ENCODE results near the gene CFAP119.

The CFAP119 gene

DNA sequence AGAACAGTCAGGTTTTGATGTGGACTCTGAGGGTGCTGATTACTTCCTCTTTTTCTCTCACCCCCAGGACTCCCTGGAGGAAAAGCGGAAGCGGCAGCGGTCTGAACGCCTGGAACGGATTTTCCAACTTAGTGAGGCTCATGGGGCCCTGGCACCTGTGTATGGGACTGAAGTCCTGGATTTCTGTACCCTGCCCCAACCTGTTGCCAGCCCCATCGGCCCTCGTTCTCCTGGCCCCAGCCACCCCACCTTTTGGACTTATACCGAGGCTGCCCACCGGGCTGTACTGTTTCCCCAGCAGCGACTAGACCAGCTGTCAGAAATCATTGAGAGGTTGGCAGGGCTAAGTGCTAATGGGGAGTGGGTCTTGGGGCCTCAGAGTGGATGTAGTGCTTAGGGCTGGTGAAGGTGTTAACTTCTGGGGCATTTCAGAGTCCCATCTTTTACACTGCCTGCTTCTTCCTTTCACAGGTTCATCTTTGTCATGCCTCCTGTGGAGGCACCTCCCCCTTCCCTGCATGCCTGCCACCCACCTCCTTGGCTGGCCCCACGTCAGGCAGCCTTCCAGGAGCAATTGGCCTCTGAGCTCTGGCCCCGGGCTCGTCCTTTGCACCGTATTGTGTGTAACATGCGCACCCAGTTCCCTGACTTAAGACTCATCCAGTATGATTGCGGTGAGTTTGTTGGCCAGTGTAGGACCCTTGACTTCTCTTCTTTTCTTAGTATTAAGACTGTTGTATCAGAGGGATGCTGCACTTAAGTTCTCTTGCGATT lies 32.8 kb downstream of the CFAP119 start:
- no peak overlapping the region for H3K9ac ChIP-seq (ENCODE audit: low read length)
- H3K27ac ChIP-seq (ENCODE audit: low read depth, low read length, poor library complexity, severe bottlenecking): no peak overlapping the region
- no peak for TF ChIP-seq EZH2 (IDR thresholded peaks at IDR 0.05; ENCODE audit: borderline replicate concordance, low read length)
- TF ChIP-seq, protein P1, sequence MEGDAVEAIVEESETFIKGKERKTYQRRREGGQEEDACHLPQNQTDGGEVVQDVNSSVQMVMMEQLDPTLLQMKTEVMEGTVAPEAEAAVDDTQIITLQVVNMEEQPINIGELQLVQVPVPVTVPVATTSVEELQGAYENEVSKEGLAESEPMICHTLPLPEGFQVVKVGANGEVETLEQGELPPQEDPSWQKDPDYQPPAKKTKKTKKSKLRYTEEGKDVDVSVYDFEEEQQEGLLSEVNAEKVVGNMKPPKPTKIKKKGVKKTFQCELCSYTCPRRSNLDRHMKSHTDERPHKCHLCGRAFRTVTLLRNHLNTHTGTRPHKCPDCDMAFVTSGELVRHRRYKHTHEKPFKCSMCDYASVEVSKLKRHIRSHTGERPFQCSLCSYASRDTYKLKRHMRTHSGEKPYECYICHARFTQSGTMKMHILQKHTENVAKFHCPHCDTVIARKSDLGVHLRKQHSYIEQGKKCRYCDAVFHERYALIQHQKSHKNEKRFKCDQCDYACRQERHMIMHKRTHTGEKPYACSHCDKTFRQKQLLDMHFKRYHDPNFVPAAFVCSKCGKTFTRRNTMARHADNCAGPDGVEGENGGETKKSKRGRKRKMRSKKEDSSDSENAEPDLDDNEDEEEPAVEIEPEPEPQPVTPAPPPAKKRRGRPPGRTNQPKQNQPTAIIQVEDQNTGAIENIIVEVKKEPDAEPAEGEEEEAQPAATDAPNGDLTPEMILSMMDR (IDR thresholded peaks at IDR 0.05; ENCODE audit: low read length): no peak
- no peaks in the 10 kb centered on the region for H3K9me2 ChIP-seq (ENCODE audit: low read depth, low read length)
- no peaks in the 10 kb centered on the region for H3F3A ChIP-seq (ENCODE audit: insufficient read depth, low read length)
- no peak overlapping the region for H3K4me2 ChIP-seq (ENCODE audit: low read length)
- H3K9me3 ChIP-seq (ENCODE audit: low read length): no peaks in the 10 kb centered on the region
- no peaks in the 10 kb centered on the region for H4K20me1 ChIP-seq (ENCODE audit: insufficient read depth, low read length)
- no peak overlapping the region for H3K4me3 ChIP-seq (ENCODE audit: low read depth, low read length, poor library complexity, severe bottlenecking)
- no peaks in the 10 kb centered on the region for H3K4me1 ChIP-seq (ENCODE audit: insufficient read depth, low read length, severe bottlenecking)
- H3K27me3 ChIP-seq (ENCODE audit: insufficient read depth, low read length): no peaks in the 10 kb centered on the region
- peaks cover 89% of the 10 kb centered on the region for H3K36me3 ChIP-seq (ENCODE audit: insufficient read depth, low read length)
- H2AFZ ChIP-seq (ENCODE audit: low read length): no peak overlapping the region
- H3K79me2 ChIP-seq (ENCODE audit: insufficient read depth, low read length): no peaks in the 10 kb centered on the region

DNA sequence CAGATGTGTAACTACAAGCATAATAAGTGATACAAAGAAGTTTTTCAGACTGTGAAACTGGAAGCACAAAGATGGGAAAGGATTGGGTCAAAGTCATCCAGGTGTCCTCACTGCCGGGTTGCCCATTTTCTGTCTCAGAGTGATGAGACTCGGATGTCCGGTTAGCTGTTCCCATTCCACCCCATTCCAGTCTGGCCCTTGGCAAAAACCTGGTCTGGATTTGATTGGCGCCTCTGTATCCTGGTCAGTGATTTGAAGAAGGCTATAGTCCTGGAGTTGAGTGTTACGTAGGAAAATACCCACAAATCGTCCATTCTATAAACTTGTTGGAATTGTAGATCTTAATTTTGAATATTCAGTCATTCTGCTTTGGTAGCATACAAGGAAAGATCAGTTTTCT lies 33.5 kb downstream of the CFAP119 start:
- H3K27ac ChIP-seq (ENCODE audit: low read depth, low read length, poor library complexity, severe bottlenecking): no peak overlapping the region
- TF ChIP-seq EZH2 (IDR thresholded peaks at IDR 0.05; ENCODE audit: borderline replicate concordance, low read length): no peak
- TF ChIP-seq, protein P1 (IDR thresholded peaks at IDR 0.05; ENCODE audit: low read length): no peak
- H3K36me3 ChIP-seq (ENCODE audit: insufficient read depth, low read length): peaks cover 89% of the 10 kb centered on the region
- H3K79me2 ChIP-seq (ENCODE audit: insufficient read depth, low read length): no peaks in the 10 kb centered on the region
- no peaks in the 10 kb centered on the region for H4K20me1 ChIP-seq (ENCODE audit: insufficient read depth, low read length)
- H3F3A ChIP-seq (ENCODE audit: insufficient read depth, low read length): no peaks in the 10 kb centered on the region
- H3K27me3 ChIP-seq (ENCODE audit: insufficient read depth, low read length): no peaks in the 10 kb centered on the region
- H3K9me2 ChIP-seq (ENCODE audit: low read depth, low read length): no peaks in the 10 kb centered on the region
- H3K4me3 ChIP-seq (ENCODE audit: low read depth, low read length, poor library complexity, severe bottlenecking): no peak overlapping the region
- no peak overlapping the region for H3K9ac ChIP-seq (ENCODE audit: low read length)
- H3K4me1 ChIP-seq (ENCODE audit: insufficient read depth, low read length, severe bottlenecking): no peaks in the 10 kb centered on the region
- H3K4me2 ChIP-seq (ENCODE audit: low read length): no peak overlapping the region
- H2AFZ ChIP-seq (ENCODE audit: low read length): no peak overlapping the region
- H3K9me3 ChIP-seq (ENCODE audit: low read length): no peaks in the 10 kb centered on the region

DNA sequence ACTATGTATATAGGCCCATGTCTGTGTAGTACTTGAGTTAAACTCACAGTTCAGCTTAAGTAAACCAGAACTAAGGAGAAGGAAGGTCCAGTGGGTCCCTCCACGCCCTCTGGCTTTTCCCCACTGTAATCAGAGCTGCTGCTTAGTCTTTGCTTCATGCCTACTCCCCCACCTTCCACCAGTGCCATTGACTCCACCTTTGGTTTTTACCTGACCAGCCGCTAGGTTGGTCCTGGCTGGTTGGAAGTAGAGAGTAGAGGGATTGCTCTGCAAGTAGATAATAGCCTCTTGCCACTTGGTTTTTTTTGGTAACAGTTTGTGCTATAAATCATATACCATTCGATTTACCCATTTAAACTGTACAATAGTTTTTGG lies 36.5 kb downstream of the CFAP119 start:
- TF ChIP-seq, protein P1 (IDR thresholded peaks at IDR 0.05; ENCODE audit: low read length): no peak
- no peak for TF ChIP-seq EZH2 (IDR thresholded peaks at IDR 0.05; ENCODE audit: borderline replicate concordance, low read length)
- Histone ChIP-seq H3K27ac (ENCODE audit: low read depth, low read length, poor library complexity, severe bottlenecking) (no peak overlapping the region), H3K4me1 (ENCODE audit: insufficient read depth, low read length, severe bottlenecking) (no peaks in the 10 kb centered on the region), H3K4me2 (ENCODE audit: low read length) (no peak overlapping the region), H4K20me1 (ENCODE audit: insufficient read depth, low read length) (no peaks in the 10 kb centered on the region), H3K9me2 (ENCODE audit: low read depth, low read length) (no peaks in the 10 kb centered on the region), H3K27me3 (ENCODE audit: insufficient read depth, low read length) (no peaks in the 10 kb centered on the region), H3K36me3 (ENCODE audit: insufficient read depth, low read length) (peaks cover 96% of the 10 kb centered on the region), H3K9ac (ENCODE audit: low read length) (no peak overlapping the region), H3K79me2 (ENCODE audit: insufficient read depth, low read length) (no peaks in the 10 kb centered on the region), H3F3A (ENCODE audit: insufficient read depth, low read length) (no peaks in the 10 kb centered on the region), H2AFZ (ENCODE audit: low read length) (no peak overlapping the region), H3K4me3 (ENCODE audit: low read depth, low read length, poor library complexity, severe bottlenecking) (no peak overlapping the region), H3K9me3 (ENCODE audit: low read length) (no peaks in the 10 kb centered on the region)

All from OCI-LY1 (cell line).